Stimulated activated CD8-positive, alpha-beta memory T cell treated with anti-CD3 and anti-CD28 coated beads, Interleukin-2, amount 100 ng/mL, for 48 hours (primary cell): ENCODE measurements around the gene SNX19.
"Not testable (repeated sequence)": the region's sequence is repeated elsewhere in the genome, so short reads cannot be mapped to it uniquely, and the experiment has no call there.

Experiments used
- DNase-seq, 2 donors: peaks; one replicate each; pipeline ENCODE4 v3.0.0-alpha.2; 2020; ENCODE audit warnings: low read depth in 2 of 2

The SNX19 gene, protein sequence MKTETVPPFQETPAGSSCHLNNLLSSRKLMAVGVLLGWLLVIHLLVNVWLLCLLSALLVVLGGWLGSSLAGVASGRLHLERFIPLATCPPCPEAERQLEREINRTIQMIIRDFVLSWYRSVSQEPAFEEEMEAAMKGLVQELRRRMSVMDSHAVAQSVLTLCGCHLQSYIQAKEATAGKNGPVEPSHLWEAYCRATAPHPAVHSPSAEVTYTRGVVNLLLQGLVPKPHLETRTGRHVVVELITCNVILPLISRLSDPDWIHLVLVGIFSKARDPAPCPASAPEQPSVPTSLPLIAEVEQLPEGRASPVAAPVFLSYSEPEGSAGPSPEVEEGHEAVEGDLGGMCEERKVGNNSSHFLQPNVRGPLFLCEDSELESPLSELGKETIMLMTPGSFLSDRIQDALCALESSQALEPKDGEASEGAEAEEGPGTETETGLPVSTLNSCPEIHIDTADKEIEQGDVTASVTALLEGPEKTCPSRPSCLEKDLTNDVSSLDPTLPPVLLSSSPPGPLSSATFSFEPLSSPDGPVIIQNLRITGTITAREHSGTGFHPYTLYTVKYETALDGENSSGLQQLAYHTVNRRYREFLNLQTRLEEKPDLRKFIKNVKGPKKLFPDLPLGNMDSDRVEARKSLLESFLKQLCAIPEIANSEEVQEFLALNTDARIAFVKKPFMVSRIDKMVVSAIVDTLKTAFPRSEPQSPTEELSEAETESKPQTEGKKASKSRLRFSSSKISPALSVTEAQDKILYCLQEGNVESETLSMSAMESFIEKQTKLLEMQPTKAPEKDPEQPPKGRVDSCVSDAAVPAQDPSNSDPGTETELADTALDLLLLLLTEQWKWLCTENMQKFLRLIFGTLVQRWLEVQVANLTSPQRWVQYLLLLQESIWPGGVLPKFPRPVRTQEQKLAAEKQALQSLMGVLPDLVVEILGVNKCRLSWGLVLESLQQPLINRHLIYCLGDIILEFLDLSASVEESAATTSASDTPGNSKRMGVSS

DNA sequence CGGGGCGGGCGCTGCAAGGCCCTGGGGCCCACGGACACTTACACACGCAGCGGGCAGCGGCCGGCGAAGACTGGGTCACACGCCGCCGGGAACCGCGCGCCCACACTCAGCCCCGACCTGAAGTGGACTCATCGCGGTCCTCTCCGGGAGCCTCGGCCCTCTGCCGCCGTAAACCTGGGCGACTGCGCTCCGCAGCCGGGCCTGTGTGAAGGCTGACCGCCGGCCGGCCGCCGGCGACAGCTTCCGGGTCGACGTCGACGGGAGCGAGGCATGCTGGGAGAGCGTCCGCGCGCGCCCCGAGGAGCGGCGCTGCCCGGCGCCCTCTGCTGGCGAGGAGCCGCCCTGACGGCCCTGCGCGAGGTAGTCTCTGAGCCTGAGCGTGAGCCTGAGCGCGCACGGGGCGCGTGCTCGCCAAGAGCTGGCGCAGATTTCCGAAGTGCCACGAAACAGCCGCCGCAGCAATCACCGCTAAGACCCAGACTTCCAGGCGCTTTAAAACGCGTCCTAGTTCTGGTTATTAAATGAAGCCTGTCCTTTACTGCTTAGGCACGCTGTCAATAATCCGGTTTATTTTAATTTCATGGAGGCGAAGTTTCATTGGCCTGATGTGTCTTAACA lies at the start of gene SNX19:
TSS of gene SNX19 (minus strand) at position 242 of the 618 bp plus-strand sequence. CDS start 540 bp downstream, outside the sequence.
- DNase-seq, result peak; percentile 79 to 80

DNA sequence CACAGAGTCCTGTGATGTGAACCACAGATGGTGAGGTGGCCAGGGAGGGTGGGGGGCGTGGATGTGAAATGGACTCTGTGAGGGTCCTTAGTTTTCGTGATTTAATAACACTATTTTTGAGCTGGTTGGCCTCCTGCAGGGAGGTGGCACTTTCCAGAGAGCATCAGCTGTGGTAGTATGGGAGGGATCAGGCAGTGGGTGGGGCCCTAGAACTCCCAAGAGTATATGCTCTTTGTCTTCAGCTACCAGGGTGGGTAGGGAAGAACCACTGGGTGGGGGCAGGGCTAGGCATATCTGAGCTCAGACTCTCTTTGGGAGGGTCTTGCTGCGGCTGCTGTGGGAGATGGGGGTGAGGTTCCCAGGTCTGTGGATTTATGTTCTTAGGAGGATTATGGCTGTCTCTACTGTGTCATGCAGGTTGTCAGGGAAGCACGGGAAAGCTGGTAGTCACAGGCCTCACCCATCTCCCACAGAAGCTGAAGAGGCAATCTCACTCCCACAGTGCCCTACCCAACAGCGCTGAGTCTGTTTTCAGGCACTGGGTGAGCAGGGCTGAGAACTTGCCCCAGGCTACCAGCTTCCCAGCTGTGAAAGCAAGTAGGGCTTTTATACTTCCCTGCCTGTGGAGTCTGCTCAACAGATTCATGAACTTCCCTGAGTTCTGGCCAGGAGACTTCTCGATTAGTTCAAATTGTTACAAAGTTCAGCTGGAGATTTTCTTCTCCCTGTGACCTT lies 47.9 kb upstream of the SNX19 start:
- DNase-seq, result no peak

DNA sequence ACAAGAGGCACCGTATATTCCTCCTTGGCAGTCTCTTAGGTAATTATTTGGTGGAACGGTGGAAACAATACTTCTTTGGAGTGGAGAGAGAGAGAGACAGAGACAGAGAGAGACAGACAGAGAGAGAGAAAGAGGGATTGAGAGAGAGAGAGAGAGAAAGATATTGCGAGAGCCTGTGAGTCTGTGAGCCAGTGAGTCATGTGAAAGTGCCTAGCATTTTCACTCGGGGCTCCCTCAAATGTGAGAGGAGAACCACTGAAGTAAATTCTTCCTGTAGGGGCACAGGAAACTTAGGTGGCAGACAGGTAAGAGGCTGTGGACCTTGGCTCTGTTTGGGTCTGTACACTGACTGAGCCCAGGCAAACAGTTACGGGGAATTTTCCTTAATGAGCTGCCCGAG lies 31.6 kb upstream of the SNX19 start:
- no peak for DNase-seq

DNA sequence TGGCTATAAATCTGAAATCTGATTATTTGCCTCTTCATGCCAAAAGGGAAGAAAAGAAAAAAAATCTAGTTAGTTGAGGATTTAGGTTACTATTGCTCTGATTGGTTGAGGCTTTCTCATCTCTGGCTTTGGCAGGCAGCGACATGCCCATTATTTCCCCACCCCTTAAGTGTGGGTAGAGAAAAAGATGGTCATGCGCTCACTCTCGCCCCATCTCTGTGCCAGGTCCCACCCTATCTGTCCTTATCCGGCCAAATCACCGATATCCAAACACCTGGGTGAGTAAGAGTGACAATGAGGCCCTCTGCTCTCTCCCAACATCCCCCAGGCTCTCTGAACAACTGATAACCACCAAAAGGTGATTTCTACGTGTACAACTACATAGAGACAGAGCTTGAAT lies 31.2 kb upstream of the SNX19 start:
- no peak for DNase-seq

DNA sequence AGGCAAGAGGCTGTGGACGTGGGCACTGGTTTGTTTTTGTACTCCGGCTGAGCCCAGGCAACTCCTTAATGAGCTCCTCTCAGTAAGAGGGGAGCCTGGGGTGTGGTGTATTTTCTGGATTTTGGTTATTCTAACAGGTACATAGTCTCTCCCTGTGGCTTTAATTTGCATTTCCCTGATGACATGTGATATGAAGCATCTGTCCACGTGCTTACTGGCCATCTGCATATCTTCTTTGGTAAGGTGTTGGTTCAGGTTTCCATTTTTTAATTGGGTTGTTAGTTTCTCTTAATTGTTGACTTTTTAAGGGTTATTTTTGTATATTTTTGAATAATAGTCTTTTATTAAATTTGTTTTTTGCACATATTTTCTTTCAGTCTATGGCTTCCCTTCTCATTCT lies 30.8 kb upstream of the SNX19 start:
- no peak for DNase-seq

DNA sequence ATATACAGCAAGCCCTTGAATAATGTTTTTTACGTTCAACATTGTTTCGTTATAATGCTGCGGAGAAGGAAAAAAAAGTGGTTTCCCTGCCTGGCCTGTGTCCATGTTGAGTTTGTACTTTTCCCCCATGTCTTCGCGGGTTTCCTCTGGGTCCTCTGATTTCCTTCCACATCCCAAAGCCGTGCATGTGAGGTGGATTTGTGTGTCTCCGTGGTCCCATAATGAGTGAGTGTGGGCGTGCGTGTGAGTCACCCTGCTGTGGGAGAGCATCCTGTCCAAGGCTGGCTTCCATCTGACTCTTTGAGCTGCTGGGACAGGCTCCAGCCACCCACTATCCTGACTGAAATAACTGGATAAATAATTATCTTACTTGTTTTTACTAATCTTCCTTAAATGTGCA lies 29.6 kb upstream of the SNX19 start:
- no peak for DNase-seq

DNA sequence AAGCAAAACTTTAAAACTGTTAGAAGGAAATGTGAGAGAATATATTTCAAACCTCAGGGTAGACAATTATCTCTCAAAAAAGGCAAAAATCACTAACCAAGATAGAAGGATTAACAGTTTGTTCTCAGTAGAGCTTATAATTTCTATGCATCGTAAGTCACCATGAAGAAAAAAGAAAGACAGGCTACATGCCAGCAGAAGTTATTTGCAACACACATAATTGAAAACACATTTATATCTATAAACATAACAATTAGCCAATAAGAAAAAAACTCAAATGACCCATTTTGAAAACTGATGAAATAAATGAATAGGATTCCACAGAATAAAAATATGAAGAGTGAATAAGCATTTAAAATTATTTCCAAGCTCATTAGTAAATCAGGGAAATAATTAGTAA lies 24.4 kb upstream of the SNX19 start:
- DNase-seq, result no peak

DNA sequence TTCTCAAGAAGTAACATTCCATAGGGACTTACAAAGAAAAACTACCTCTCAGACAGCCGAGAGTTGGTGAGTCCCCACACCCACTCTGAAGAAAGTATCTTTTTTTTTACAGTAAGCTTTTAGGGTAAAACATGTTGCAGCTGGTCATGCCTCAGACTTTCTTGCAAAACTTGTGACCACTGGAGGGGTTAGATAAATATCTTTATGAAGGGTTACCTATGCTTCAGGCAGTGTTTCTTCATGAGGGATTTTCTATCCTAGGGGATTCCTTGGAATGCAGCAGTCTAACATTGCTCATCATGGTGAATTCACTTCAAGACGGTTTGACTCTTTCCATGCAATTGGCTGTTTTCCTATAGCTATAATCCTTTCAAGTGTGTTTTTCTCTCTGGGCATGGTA lies 20.8 kb upstream of the SNX19 start:
- DNase-seq, result no peak

DNA sequence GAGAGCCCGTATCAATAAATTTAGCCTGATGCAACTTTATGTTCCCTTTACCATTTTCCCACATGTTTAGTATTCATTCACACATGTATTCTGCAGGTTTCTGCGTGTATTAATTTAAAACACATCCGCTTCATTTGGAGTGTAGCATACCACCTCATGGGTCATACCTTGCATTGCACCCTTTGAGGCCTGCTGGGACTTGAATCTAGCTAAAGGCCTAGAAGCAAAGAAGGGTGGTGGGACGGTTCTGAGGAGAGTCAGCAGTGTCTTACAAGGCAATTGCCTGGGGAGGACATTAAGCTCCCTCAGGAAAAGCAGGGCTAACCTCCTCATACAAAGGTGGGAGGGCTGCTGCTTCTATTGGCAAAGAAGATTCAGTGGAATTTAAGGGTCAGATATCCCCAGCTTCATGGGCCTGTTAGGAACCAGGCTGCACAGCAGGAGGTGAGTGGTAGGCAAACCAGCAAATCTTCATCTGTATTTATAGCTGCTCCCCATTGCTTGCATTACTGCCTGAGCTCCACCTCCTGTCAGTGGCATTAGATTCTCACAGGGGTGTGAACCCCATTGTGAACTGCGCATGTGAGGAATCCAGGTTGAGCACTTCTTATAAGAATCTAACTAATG lies 15.9 kb upstream of the SNX19 start:
- DNase-seq, result no peak

DNA sequence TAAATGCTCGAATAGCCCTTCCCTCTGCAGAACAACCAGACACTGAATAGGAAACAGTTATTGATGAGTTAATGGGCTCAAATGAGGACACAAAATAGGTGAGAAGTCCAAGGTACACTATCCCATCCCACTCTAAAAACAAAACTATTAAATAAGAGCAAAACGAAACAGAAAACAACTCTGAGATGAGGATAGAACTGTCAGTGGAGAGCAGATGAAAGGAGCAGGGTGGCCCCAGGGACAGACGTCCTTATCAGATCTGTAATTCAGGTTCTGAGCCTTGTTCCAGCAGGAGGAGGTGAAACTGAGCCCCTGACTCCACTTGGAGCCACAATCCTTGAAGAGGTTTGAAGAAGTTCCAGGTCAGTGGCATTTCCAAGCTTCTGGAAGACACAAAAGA lies 8.5 kb upstream of the SNX19 start:
- no peak for DNase-seq

DNA sequence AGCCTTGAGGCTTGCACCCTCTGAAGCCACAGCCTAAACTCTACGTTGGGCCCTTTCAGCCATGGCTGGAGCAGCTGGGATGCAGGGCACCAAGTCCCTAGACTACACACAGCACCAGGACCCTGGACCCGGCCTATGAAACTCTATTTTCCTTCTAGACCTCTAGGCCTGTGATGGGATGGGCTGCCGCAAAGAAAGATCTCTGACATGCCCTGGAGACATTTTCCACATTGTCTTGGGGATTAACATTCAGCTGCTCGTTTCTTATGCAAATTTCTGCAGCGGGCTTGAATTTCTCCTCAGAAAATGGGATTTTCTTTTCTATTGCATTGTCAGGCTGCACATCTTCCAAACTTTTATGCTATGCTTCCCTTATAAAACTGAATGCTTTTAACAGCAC lies 4.3 kb upstream of the SNX19 start:
- DNase-seq, result not testable (repeated sequence)

DNA sequence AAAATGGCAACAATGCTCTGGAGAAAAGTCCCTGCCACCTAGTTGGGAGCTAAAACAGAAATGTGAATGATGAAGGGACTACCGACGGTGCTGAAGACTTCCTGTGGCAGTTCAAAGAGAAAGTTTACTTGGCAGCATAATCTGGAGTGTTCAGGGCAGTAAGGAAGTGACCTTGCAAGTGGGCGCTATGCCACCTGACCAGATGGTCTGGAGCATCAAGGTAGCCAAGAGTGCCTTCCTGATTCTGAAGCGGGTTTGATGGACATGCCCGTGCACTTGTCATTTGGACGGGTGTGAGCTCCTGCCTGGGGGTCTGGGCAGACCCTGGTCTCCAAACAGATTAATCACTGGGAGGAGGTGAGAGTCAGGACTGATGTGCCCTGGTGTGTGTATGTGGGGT lies 1.8 kb upstream of the SNX19 start:
- no peak for DNase-seq

DNA sequence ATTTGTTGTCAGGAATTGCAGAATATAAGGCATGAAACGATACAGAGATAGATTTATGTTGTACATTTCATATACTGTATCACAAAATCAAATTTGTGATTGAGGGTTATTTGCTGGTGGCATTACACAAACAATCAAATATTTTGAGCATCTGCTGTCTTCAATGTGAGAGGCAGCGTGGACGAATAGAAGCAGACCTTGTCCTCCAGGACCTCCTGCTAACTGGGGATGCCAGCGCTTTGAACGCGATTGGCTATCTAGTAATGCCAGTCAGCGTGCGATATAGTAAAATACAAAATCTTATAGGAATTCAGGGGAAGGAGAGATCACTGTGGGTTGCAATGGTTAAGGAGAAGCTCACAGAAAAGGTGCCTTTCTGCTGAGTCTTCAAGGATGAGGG lies 631 bp upstream of the SNX19 start:
- no peak for DNase-seq

DNA sequence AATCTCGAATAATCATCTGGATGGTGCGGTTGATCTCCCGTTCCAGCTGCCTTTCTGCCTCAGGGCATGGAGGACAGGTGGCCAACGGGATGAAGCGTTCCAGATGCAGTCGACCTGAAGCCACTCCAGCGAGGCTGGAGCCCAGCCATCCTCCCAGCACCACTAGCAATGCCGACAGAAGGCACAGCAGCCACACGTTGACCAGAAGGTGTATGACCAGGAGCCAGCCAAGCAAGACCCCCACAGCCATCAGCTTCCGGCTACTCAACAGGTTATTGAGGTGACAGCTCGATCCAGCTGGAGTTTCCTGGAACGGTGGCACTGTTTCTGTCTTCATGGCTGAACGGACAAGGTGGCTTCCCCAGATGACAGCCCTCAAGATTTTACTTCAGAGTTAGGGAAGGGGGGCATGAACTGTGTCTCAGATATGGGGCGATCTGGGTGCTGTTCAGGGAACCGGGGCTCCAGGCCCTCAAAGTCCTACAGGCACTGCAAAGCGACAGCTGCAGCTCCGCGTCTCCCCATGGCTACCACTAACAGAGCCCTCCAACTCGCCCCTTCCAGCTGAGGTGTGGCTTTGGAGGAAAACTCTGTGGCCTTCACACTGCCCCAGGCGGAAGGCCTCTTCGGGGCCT lies 559 bp downstream of the SNX19 start:
- DNase-seq, result no peak

DNA sequence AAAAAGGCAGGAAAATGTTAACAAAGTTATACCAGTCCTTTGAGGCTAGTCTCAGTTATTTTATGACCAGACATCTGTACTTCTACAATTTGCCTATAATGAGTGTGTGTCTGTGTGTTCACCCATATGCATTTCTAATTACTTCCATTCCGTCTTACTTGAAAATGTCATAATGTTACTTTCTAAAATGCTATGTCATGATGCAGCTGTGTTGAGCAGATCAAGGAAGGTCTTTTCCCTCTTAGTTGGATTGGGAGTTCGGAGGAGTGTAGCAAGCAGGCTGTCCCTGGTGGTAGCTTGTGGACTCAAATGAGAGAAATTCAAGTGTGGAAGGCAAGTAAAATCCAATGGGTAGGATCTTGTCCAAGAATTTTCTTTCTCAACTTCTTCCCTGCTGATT lies 3.0 kb downstream of the SNX19 start:
- no peak for DNase-seq

DNA sequence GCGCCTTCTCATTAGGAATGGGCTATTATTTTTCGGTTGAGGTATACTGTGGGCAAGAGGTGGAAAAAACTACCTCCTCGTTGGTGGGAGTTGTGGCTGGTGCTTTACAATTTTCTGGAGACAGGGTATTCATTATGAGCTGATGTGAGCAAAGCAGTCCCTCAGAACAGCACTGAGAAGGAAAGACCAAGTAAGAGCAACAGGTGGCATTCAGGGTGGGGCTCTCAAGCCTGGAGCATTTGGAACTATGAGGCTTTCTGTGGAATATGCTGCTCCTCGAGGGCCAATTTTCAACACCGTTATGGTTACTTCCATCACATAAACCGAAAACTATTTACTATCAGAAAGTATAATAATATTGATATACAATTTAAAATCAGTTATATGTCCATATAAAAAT lies 3.7 kb downstream of the SNX19 start:
- no peak for DNase-seq

DNA sequence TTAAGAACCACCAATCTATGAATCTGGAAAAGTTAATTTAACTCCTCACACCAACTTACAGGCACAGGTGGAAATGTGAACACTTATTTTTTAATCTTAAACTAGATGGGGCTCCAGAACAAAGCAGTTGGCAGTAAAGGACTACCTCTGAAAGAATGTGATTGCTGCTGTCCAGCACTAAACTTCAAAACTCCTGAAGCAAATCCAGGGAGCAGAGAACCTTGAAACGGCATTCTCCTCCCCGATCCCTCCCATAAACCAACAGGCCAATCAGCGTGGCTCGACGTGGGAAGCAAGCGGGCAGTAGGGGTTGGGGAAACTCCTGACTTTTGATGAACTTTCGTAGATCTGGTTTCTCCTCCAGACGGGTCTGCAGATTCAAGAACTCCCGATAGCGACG lies 5.0 kb downstream of the SNX19 start:
- DNase-seq, result no peak

DNA sequence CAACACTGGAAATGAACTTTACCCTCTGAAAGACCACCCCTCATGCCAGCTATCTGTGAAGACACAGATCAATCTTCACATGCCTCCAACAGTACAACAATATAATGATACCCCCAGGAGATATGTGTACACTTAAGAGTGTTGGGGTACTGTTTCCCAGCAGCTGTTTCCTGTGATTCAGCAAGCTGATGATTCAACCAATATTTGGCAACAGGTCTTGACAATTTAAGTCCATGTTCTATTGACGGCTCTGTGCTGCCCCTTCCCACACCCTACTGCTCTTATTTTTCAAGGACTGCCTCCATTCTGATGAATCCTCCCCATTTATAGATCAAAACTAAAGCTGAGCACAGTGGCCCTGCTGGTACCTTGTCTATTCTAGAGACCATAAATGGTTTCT lies 6.6 kb downstream of the SNX19 start:
- DNase-seq, result no peak

DNA sequence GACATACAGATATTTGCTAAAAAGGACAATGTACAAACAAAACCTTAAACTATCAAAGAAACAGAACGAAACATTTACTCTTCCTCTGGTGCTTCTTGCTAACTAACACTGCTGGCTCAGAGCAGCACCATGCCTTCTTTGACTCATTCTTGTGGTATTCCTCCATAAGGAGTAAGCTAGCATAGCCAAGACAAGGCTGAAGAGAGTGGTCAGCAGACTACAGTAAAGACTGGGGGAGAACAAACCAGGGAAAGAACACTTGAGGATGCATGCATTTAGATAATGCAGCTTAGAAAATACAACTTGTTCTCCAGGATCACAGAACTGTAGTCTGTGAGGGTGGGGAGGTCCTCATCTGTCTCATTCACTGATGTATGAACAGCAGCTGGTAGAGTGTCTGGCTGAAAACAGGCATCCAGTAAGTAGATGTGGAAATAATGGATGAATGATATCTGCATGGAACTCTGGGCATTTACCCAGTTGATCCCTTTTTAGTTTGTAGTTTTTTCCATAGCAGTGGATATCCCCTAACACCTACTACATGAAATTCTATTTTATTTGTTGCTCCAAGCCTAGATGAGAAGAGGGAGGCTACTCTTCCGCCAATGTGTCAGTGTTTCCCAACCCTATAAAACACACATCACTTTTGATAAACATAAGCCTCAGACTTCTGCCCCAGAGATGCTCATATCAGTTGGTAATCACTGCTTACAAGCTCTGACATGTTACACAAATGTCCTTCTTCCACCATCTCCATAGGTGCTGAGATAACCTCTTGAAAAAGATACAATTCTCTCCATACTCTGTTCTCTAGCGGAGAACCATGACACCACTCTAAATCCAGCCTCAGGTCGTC lies 7.3 kb downstream of the SNX19 start:
- no peak for DNase-seq

DNA sequence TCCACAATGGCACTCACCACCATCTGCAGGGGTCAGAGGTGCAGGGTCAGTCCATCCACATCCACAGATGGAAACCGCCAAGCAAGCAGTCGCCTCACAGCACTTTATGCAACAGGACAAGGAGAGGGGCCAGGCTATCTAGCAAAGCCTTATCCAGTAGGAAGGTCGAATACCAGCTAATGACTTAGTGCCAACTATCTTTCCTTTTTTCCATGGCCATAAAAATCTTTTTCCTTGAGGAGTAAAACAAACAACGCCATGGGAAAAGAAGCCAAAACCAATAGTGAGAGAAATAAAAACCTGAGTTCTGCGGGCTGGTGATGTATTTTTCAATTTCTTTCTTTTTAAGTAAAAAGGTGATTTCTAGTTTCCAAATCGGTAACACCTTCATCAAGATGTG lies 8.2 kb downstream of the SNX19 start:
- DNase-seq, result no peak
